GM19351 (cell line): ENCODE measurements around the gene GLE1.
A peak's percentile ranks its signal among the peaks of the same experiment; 100 is the strongest.
"Not testable (repeated sequence)": the region's sequence is repeated elsewhere in the genome, so short reads cannot be mapped to it uniquely, and the experiment has no call there.

ENCODE experiments used
- ATAC-seq: cut with Tn5 transposase; IDR thresholded peaks from one replicate; pipeline ENCODE4 v1.9.1; 2021; ENCODE audit warnings: mild to moderate bottlenecking, moderate library complexity; ENCODE audit not compliant: unreplicated experiment

GLE1 gene

DNA sequence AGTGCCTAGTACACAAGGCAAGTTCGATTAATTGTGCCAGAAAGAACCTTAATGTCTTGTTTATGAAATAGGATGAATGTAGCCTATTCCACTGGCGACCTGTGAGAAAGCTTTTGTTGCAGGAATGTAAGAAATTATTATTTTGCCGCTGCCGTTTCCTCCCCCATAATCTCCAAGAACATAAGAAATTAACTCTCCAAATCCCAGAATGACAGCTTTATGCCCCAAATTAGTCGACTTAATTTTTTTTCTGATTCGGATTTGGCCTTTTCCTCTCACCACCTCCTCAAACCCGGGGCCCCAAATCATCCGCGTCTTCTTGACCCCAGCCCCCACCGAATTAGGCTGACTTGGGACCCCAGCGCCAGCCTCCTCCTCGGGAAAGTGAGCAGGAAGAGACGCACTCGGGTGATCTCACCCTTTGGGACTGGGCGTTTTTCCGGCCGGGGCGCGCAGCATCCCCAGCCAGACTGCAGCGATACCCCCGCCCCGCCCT lies 47.2 kb downstream of the GLE1 start:
- ATAC-seq, result no peak

DNA sequence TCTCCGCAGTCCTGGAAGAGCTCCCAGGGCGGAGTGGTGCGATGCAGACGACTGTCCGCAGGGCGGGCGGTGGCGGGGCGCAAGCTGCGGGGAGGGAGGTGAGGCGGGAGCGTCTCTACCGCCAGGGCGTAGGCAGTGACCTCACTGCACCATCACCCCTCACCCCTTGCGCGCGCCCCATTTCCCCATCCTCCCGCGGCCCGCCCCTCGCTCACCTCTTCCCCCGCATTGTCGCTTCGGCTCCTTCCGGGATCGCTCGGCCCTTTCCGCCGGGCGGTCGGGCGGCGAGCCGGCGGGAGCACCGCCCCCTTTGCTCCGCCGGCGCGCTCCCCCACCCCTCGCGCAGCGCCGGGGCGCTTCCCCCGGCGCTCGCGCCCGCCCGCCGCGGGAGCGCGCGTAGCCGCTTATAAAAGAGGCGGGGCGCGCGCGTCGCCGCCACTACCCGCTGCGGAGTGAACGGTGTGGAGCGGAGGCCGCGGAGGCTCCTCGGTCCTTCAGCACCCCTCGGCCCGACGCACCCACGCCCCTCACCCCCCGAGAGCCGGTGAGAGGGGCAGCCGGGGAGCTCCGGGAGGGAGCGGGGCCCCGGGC lies 47.7 kb downstream of the GLE1 start, which contains the start of gene SPTAN1:
SPTAN1 (plus strand) TSS at position 435 of the 591 bp plus-strand sequence. CDS start 14,154 bp downstream, outside the sequence.
- ATAC-seq, result peak; percentile 65

GRCh38 chr9:128552744-128553440 lies 48.4 kb downstream of the GLE1 start:
- peak; percentile 35 for ATAC-seq

DNA sequence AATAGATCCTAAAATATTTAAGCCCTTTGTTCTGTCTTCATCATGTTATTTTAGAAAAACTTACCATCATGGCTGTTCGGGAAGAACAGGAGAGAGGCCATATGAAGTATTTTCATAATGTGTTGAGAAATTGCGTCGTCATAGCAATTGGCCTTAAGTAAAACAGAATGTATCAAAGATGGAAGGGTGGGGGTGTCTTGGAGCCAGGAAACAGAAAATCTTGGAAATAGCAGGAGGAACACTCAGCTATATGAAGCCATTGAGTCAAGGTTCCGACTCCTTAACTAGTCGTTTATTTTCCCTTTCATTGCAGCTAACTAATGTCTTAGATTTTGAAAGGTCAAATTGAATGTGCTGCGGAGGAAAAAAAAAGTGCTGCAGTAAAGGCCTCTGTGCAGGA lies 49.2 kb downstream of the GLE1 start:
- no peak for ATAC-seq

GRCh38 chr9:128554155-128554862 lies 49.8 kb downstream of the GLE1 start:
- ATAC-seq, result no peak

- ATAC-seq, result no peak
Measured at GRCh38 chr9:128555180-128555721, 50.7 kb downstream of the GLE1 start.

DNA sequence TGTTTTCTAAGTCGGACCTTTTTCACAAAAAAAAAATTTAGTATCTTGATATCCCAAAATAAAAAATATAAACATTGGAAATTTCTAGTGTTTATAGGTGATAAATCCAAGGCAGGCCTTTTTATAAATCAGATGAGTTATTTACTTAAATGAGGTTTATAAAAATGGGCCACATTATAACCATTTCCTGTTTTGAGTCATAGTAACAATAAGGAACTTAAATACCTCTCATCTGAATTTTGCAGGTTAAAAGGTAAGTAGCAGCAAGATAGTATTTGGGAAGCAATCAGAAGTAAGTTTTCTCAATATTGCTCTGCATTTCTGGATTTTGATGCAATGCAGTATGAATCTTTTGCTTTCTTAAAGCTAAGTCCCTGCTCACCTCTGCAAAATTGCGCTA lies 51.8 kb downstream of the GLE1 start:
- no peak for ATAC-seq

GRCh38 chr9:128556926-128557634 lies 52.6 kb downstream of the GLE1 start:
- no peak for ATAC-seq

DNA sequence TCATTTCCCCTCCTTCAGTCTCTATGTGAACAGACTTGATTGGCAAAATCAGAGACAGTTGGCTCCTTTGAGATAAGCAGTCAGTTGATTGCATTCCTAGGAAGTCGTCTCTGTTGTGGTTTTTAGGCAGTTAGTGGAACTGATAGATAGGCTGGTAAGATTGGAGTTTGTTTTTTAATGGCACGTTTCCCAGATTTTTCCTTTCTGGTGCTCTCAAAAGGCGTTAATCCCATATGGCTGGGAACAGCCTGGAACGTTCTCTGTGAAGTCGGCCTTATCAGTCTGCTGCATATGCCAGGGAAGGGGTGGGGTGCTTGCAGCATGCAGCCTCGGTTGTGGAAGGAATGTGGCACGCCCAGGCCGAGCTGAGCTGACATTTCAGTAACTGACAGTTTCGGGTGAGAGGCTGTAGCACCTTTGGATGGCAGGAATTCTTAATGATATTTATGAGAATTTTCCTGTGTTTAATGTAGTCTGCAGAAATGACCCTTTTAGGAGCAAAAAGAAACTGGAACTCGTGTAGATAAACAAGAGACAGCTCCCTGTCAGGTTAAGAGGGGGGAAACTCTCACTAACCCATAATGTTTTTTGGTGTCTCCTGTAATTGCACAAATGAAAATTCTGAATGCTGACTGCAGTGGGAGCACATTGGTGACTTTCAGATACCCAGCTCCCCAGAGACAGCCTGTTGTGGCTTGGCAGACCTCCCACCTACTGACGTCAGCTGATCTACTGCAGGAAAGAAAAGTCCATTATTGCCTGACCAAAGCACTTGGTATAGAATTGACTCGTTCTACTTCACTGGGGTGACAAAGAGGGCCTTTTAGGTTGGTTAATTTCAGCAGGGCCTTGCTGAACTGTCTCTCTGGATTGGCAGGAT lies 54.2 kb downstream of the GLE1 start:
- ATAC-seq, result peak; percentile 71

DNA sequence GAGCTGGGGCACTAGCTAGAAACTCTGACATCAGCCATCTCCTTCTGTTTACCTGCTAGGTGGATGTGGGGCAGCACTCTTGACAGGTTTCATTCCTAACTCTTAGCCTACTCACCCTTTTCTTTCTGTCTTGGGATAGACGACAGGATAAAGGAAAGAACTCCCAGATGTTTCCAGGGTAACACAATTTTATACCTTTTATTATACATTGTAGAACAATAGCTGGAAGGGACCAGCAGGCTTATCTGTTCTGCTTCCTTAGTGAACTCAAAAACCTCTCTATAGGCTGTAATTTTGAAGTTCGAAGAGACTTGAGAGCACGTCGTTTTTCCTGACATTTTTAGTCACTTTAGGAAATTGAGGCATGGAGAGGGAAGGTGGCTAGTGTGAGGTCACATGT lies 61.1 kb downstream of the GLE1 start:
- no peak for ATAC-seq

GRCh38 chr9:128568470-128569078 lies 64.1 kb downstream of the GLE1 start:
- no peak for ATAC-seq

GRCh38 chr9:128575469-128575868 lies 71.0 kb downstream of the GLE1 start:
- ATAC-seq, result no peak

- no peak for ATAC-seq
Measured at GRCh38 chr9:128575916-128576315, 71.4 kb downstream of the GLE1 start.

GRCh38 chr9:128577206-128577605 lies 72.7 kb downstream of the GLE1 start:
- no peak for ATAC-seq

GRCh38 chr9:128579194-128579593 lies 74.7 kb downstream of the GLE1 start:
- no peak for ATAC-seq

GRCh38 chr9:128580731-128581130 lies 76.2 kb downstream of the GLE1 start:
- no peak for ATAC-seq

DNA sequence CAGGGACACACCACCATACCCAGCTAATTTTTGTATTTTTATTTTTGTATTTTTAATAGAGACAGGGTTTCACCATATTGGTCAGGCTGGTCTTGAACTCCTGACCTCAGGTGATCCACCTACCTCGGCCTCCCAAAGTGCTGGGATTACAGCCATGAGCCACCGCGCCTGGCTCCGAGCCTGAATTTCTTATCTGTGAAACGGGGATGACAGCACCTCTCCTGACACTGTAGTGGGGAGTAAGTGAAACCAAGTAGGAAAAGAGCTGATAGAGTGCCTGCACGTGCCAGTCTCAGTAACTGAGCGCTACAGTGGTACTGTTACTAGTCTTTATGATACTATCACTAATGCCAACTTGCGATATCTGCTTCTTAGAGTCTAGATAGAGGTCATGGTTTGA lies 80.6 kb downstream of the GLE1 start:
- ATAC-seq, result not testable (repeated sequence)

DNA sequence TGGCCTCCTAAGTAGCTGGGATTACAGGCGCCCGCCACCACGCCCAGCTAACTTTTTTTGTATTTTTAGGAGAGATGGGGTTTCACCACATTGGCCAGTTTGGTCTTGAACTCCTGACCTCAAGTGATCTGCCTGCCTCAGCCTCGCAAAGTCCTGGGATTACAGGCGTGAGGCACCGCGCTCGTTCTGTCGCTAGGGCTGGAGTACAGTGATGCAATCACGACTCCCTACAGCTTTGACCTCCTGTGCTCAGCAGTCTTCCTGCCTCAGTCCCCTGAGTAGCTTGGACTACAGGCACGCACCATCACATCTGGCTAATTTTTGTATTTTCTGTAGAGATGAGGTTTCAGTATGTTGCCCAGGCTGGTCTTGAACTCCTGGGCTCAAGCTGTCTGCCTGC lies 82.4 kb downstream of the GLE1 start:
- ATAC-seq, result not testable (repeated sequence)

GRCh38 chr9:128587453-128587852 lies 82.9 kb downstream of the GLE1 start:
- ATAC-seq, result no peak
